Measurements from ENCODE around the gene PRR27.

PRR27 gene

GRCh38 chr4:70153937-70154336 lies at the start of gene PRR27:
Gene PRR27, plus strand, starts transcription at chr4:70154237. Its CDS starts 139 bp downstream, at chr4:70154376.
- no peak for DNase-seq (ENCODE audit: low read depth, low spot score)

- no peak for DNase-seq (ENCODE audit: low read depth, low spot score)
Measured at GRCh38 chr4:70110917-70111316, 43.1 kb upstream of the PRR27 start.

GRCh38 chr4:70113656-70114055 lies 40.4 kb upstream of the PRR27 start:
- no peak for DNase-seq (ENCODE audit: low read depth, low spot score)

GRCh38 chr4:70114096-70114495 lies 39.9 kb upstream of the PRR27 start:
- no peak for DNase-seq (ENCODE audit: low read depth, low spot score)

GRCh38 chr4:70120323-70120722 lies 33.7 kb upstream of the PRR27 start:
- DNase-seq (ENCODE audit: low read depth, low spot score) = no peak

GRCh38 chr4:70133473-70133872 lies 20.6 kb upstream of the PRR27 start:
- DNase-seq (ENCODE audit: low read depth, low spot score) = no peak

GRCh38 chr4:70138751-70139150 lies 15.3 kb upstream of the PRR27 start:
- no peak for DNase-seq (ENCODE audit: low read depth, low spot score)

GRCh38 chr4:70151271-70151670 lies 2.8 kb upstream of the PRR27 start:
- DNase-seq (ENCODE audit: low read depth, low spot score) = no peak

- DNase-seq (ENCODE audit: low read depth, low spot score) = no peak
Measured at GRCh38 chr4:70152088-70152487, 1.9 kb upstream of the PRR27 start.

GRCh38 chr4:70158576-70158975 lies 4.5 kb downstream of the PRR27 start:
- no peak for DNase-seq (ENCODE audit: low read depth, low spot score)

- no peak for DNase-seq (ENCODE audit: low read depth, low spot score)
Measured at GRCh38 chr4:70177090-70177489, 23.1 kb downstream of the PRR27 start.

- no peak for DNase-seq (ENCODE audit: low read depth, low spot score)
Measured at GRCh38 chr4:70178075-70178660, 24.1 kb downstream of the PRR27 start.

- DNase-seq (ENCODE audit: low read depth, low spot score) = no peak
Measured at GRCh38 chr4:70179811-70180210, 25.8 kb downstream of the PRR27 start.

- no peak for DNase-seq (ENCODE audit: low read depth, low spot score)
Measured at GRCh38 chr4:70181864-70182263, 27.8 kb downstream of the PRR27 start.

- no peak for DNase-seq (ENCODE audit: low read depth, low spot score)
Measured at GRCh38 chr4:70182517-70183167, 28.6 kb downstream of the PRR27 start.

GRCh38 chr4:70183168-70183939 lies 29.3 kb downstream of the PRR27 start:
- DNase-seq (ENCODE audit: low read depth, low spot score) = no peak

GRCh38 chr4:70183940-70184246 lies 29.9 kb downstream of the PRR27 start:
- no peak for DNase-seq (ENCODE audit: low read depth, low spot score)

- DNase-seq (ENCODE audit: low read depth, low spot score) = no peak
Measured at GRCh38 chr4:70187216-70187615, 33.2 kb downstream of the PRR27 start.

- DNase-seq (ENCODE audit: low read depth, low spot score) = no peak
Measured at GRCh38 chr4:70190579-70190978, 36.5 kb downstream of the PRR27 start.

- no peak for DNase-seq (ENCODE audit: low read depth, low spot score)
Measured at GRCh38 chr4:70191647-70192046, 37.6 kb downstream of the PRR27 start.

GRCh38 chr4:70192895-70193294 lies 38.9 kb downstream of the PRR27 start:
- no peak for DNase-seq (ENCODE audit: low read depth, low spot score)

- no peak for DNase-seq (ENCODE audit: low read depth, low spot score)
Measured at GRCh38 chr4:70195425-70195824, 41.4 kb downstream of the PRR27 start, which contains the start of gene ODAM. Gene ODAM, plus strand, starts transcription at chr4:70195725. Its CDS starts 819 bp downstream, at chr4:70196544.

GRCh38 chr4:70196857-70197256 lies 42.8 kb downstream of the PRR27 start:
- DNase-seq (ENCODE audit: low read depth, low spot score) = no peak

Data from iPS DF 19.7 (cell line).